Peyer's patch (tissue), 4 donors: ENCODE measurements around the gene RAB34. TPM values are rescaled to one million over a fixed set of nuclear protein-coding genes. Genes with fewer than 3 reads are reported as not detected.

Source experiments
- DNase-seq, 3 donors: peaks; one replicate each; pipeline ENCODE4 v3.0.0-alpha.2; 2017 to 2019
- H3K27ac ChIP-seq, 4 donors: fragments of 200-600 bp; sonication (generic); one replicate each; pipeline ENCODE4 v1.5.1; 2016 to 2019
- H3K27me3 ChIP-seq, 2 donors: fragments of 200-600 bp; sonication (generic); one replicate each; pipeline ENCODE4 v1.5.1; 2019
- H3K36me3 ChIP-seq, 3 donors: fragments of 200-600 bp; sonication (generic); one replicate each; pipeline ENCODE4 v1.5.1; 2016 to 2019
- H3K4me1 ChIP-seq, 4 donors: fragments of 200-600 bp; sonication (generic); one replicate each; pipeline ENCODE4 v1.5.1; 2016 to 2019
- H3K4me3 ChIP-seq, 4 donors: fragments of 200-600 bp; sonication (generic); 1 replicate in 3 of 4; 2 replicates in 1 of 4; pipeline ENCODE4 v1.5.1; 2016 to 2019; ENCODE audit warnings: mild to moderate bottlenecking in 1 of 4
- H3K9me3 ChIP-seq, 4 donors: fragments of 200-600 bp; sonication (generic); one replicate each; pipeline ENCODE4 v1.5.1; 2016 to 2019; ENCODE audit warnings: mild to moderate bottlenecking in 1 of 4
- CTCF ChIP-seq, 6 experiments: fragments of 450-650 bp in 4 of 6; fragments of 200-600 bp in 2 of 6; sonication (generic) in 1 of 6; IDR thresholded peaks; one replicate each; pipeline ENCODE4 v1.5.1; 2017 to 2019; ENCODE audit warnings: antibody characterized with exemption in 6 of 6, mild to moderate bottlenecking in 3 of 6, moderate library complexity in 1 of 6
- POLR2A ChIP-seq, 2 donors: fragments of 450-650 bp; IDR thresholded peaks; one replicate each; pipeline ENCODE4 v1.5.1; 2017; ENCODE audit warnings: antibody characterized with exemption in 2 of 2, mild to moderate bottlenecking in 2 of 2, moderate library complexity in 2 of 2
- small RNA-seq, 2 donors: library from RNA; depleted of rRNA; stranded (forward); fragments of <200 nt; gene quantifications; one replicate each; pipeline ENCODE3, GENCODE V24; 2016
- total RNA-seq, 4 donors: library from RNA; depleted of rRNA; stranded (reverse); fragments of >200 nt; gene quantifications; one replicate each; pipeline ENCODE4 v1.1.0, GENCODE V29; 2016

Gene RAB34
- total RNA-seq, 4 donors from 2014 or later = 14.5 to 69.3 (median 30.2) TPM

GRCh38 chr17:28675980-28676379, 41.7 kb downstream of the RAB34 start:
- H3K27me3 ChIP-seq = no peaks in the 10 kb centered on the region
- H3K4me1 ChIP-seq = no peaks in the 10 kb centered on the region
- H3K36me3 ChIP-seq = peaks cover 0 to 99% (median 8%) of the 10 kb centered on the region in 3 donors
- no peaks in the 10 kb centered on the region for H3K9me3 ChIP-seq
- H3K4me3 ChIP-seq = no peak overlapping the region
- TF ChIP-seq CTCF (IDR thresholded peaks at IDR 0.05) = peak in 4 of 6 experiments; percentile 21 to 62 (median 56)
- no peak for TF ChIP-seq POLR2A (IDR thresholded peaks at IDR 0.05)
- DNase-seq = peak in 1 of 3 donors; percentile 53
- H3K27ac ChIP-seq = no peak overlapping the region

DNA sequence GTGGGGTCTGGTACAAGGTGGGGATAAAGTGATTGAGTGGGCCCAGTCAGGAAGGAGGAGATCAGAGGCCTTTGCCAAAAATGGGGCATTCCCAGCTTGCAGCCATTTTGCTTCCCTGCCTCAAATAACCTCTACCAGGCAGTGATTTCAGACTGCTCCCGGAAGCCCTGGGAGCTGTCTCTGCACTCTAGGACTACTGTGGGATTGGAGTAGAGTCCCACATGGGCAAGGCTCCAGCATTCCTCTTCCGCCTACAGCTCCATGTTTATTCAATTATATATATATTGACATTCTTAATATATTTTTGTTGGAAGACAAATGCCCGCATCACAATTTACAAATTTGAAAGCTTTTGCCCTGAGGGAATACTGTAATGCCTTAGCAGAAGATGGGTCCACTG, 42.2 kb downstream of the RAB34 start:
- H3K27me3 ChIP-seq = no peaks in the 10 kb centered on the region
- peak in 1 of 3 donors; percentile 16 for DNase-seq
- no peak for TF ChIP-seq POLR2A (IDR thresholded peaks at IDR 0.05)
- no peak for TF ChIP-seq CTCF (IDR thresholded peaks at IDR 0.05)
- no peaks in the 10 kb centered on the region for H3K4me1 ChIP-seq
- no peak overlapping the region for H3K4me3 ChIP-seq
- H3K9me3 ChIP-seq = no peaks in the 10 kb centered on the region
- peaks cover 0 to 99% (median 8%) of the 10 kb centered on the region in 3 donors for H3K36me3 ChIP-seq
- no peak overlapping the region for H3K27ac ChIP-seq

DNA sequence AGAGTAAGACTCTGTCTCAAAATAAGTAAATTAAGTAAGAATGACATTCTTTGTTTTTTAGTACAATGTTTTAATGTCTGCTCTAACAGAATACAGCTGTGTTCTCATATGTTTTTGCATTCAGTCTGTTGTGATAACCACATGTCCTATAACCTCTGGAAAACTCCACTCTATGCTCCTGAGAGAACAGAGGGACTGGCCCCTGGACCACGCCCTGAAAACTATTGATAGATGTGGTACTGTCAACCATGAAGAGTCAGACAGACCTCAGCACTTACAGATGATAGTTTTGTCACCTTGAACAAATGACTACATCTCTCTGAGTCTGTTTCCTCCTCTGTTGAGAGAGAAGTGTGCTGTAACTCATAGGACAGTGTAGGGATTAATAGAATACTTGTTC, 47.8 kb downstream of the RAB34 start:
- H3K36me3 ChIP-seq = peaks cover 0 to 66% (median 3%) of the 10 kb centered on the region in 3 donors
- TF ChIP-seq POLR2A (IDR thresholded peaks at IDR 0.05) (no peak), CTCF (IDR thresholded peaks at IDR 0.05) (no peak)
- DNase-seq = no peak
- no peak overlapping the region for H3K4me3 ChIP-seq
- H3K27me3 ChIP-seq = no peaks in the 10 kb centered on the region
- H3K27ac ChIP-seq = no peak overlapping the region
- H3K9me3 ChIP-seq = no peaks in the 10 kb centered on the region
- H3K4me1 ChIP-seq = no peaks in the 10 kb centered on the region

- peak in 1 of 3 donors; percentile 3 for DNase-seq
- Histone ChIP-seq H3K4me3 (no peak overlapping the region), H3K36me3 (peaks cover 0 to 45% (median 0%) of the 10 kb centered on the region in 3 donors), H3K4me1 (peaks cover 0 to 20% (median 2%) of the 10 kb centered on the region in 4 donors), H3K27ac (no peak overlapping the region), H3K27me3 (no peaks in the 10 kb centered on the region), H3K9me3 (no peaks in the 10 kb centered on the region)
- no peak for TF ChIP-seq POLR2A (IDR thresholded peaks at IDR 0.05)
- TF ChIP-seq CTCF (IDR thresholded peaks at IDR 0.05) = no peak
Observed at GRCh38 chr17:28667870-28668269, 49.8 kb downstream of the RAB34 start.

DNA sequence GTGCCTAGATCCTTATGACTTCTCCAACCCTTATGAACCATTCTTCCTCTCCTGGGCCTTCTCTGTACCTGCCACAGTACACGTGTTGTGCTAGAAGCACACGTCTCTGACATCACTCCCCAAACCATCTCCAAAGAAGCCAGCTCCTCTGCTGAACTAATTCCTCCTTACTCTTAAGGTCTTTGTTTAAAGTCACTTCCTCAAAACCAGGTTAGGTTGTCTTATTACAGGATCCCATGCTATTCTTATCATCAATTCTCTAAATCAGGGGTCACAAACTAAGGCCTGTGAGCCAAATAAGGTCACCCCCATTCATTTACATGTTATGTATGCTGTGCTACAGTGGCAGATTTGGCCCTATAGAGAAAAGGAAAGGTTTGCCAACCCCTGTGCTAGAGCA, 51.7 kb downstream of the RAB34 start:
- no peak for TF ChIP-seq POLR2A (IDR thresholded peaks at IDR 0.05)
- TF ChIP-seq CTCF (IDR thresholded peaks at IDR 0.05) = no peak
- peaks cover 0 to 24% (median 5%) of the 10 kb centered on the region in 4 donors for H3K4me1 ChIP-seq
- H3K9me3 ChIP-seq = no peaks in the 10 kb centered on the region
- peaks cover 0 to 26% (median 0%) of the 10 kb centered on the region in 3 donors for H3K36me3 ChIP-seq
- H3K4me3 ChIP-seq = no peak overlapping the region
- H3K27ac ChIP-seq = no peak overlapping the region
- no peak for DNase-seq
- no peaks in the 10 kb centered on the region for H3K27me3 ChIP-seq

Small RNA genes within 50 kb of the gene (small RNA-seq; reads per million reads assigned to genes)
- 0 reads per million in 2 donors for gene SNORD42A
- gene SNORD42B = 0 reads per million in 2 donors
- 0 reads per million in 2 donors for gene SNORD4A
- gene SNORD4B = 0 reads per million in 2 donors

Other genes starting within 250 kb of the RAB34 start
- 100 to 1,000 TPM in 3 of 4 donors, 10 to 100 TPM in 1; 11.6 to 612 (median 544) TPM for gene SLC13A2, start 244.2 kb downstream of the RAB34 start, total RNA-seq
- gene FOXN1, start 211.5 kb downstream of the RAB34 start, total RNA-seq = not detected
- gene UNC119, start 165.2 kb downstream of the RAB34 start, total RNA-seq = 10 to 100 TPM; 22.6 to 39.2 (median 31.4) TPM
- 100 to 1,000 TPM in 2 of 4 donors, 10 to 100 TPM in 2; 47.0 to 188 (median 107) TPM for gene PIGS, start 146.3 kb downstream of the RAB34 start, total RNA-seq
- 100 to 1,000 TPM in 2 of 4 donors, 10 to 100 TPM in 2; 14.9 to 192 (median 120) TPM for gene ALDOC, start 141.0 kb downstream of the RAB34 start, total RNA-seq
- 10 to 100 TPM; 40.3 to 67.7 (median 49.6) TPM for gene SPAG5, start 118.8 kb downstream of the RAB34 start, total RNA-seq
- gene RSKR, start 103.7 kb downstream of the RAB34 start, total RNA-seq = 10 to 100 TPM; 11.6 to 36.8 (median 23.3) TPM
- 100 to 1,000 TPM; 139 to 175 (median 167) TPM for gene BLTP2, start 72.7 kb downstream of the RAB34 start, total RNA-seq
- gene SDF2, start 56.0 kb downstream of the RAB34 start, total RNA-seq = 10 to 100 TPM; 39.6 to 60.5 (median 55.9) TPM
- gene SUPT6H, start 55.7 kb downstream of the RAB34 start, total RNA-seq = 100 to 1,000 TPM in 1 of 4 donors, 10 to 100 TPM in 3; 61.5 to 101 (median 96.0) TPM
- gene PROCA1, start 6.0 kb downstream of the RAB34 start, total RNA-seq = 1 to 10 TPM in 3 of 4 donors, not detected in 1; 1.7 to 3.5 (median 3.1) TPM
- 100 to 1,000 TPM; 214 to 675 (median 268) TPM for gene RPL23A, start 2.1 kb upstream of the RAB34 start, total RNA-seq
- 1 to 10 TPM; 3.3 to 9.1 (median 5.8) TPM for gene TLCD1, start 8.4 kb upstream of the RAB34 start, total RNA-seq
- 10 to 100 TPM in 2 of 4 donors, 1 to 10 TPM in 2; 7.4 to 89.1 (median 14.0) TPM for gene NEK8, start 10.9 kb upstream of the RAB34 start, total RNA-seq
- 100 to 1,000 TPM in 3 of 4 donors, 10 to 100 TPM in 1; 83.3 to 228 (median 184) TPM for gene TRAF4, start 26.1 kb upstream of the RAB34 start, total RNA-seq
- gene FAM222B, start 124.9 kb upstream of the RAB34 start, total RNA-seq = 10 to 100 TPM; 28.1 to 55.8 (median 44.6) TPM
- 100 to 1,000 TPM in 1 of 4 donors, 10 to 100 TPM in 3; 43.8 to 118 (median 51.0) TPM for gene ERAL1, start 137.1 kb upstream of the RAB34 start, total RNA-seq
- 10 to 100 TPM; 21.7 to 53.6 (median 41.9) TPM for gene FLOT2, start 179.9 kb upstream of the RAB34 start, total RNA-seq
- gene DHRS13, start 185.2 kb upstream of the RAB34 start, total RNA-seq = 10 to 100 TPM in 1 of 4 donors, 1 to 10 TPM in 3; 3.3 to 10.0 (median 7.1) TPM
- gene PHF12, start 233.7 kb upstream of the RAB34 start, total RNA-seq = 100 to 1,000 TPM in 1 of 4 donors, 10 to 100 TPM in 3; 54.8 to 114 (median 72.9) TPM